ENCODE measurements around the gene GNB1.
A peak's percentile ranks its signal among the peaks of the same experiment; 100 is the strongest.

The GNB1 gene

DNA sequence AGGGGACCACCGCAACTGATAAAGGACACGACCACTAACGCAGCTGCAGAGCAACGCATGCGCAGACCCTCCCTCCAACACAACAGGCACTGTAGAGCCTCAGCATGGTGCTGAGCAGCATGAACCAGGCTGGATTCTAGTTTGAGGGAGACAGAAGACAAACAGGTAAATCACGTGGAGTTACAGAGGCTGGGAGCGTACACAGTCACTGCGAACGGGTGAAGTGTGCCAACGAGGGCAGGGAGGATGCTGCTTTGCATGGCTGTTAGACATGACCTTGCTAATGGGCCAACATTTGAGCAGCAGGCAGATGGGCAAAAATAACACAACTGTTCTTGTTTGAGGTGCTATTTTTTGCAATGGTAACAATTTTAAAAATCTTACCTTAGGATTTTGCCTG lies 57.4 kb downstream of the GNB1 start:
- H3K4me1 ChIP-seq (ENCODE audit: control insufficient read depth, insufficient read depth, low read length, poor library complexity, severe bottlenecking), result peaks cover 17% of the 10 kb centered on the region
- peak overlapping the region; percentile 50 for H3K27ac ChIP-seq (ENCODE audit: low read depth, low read length, severe bottlenecking)
- no peaks in the 10 kb centered on the region for H3K9me3 ChIP-seq (ENCODE audit: control insufficient read depth, low read length)
- 92 to 97% methylated on average over 8 to 10 of the region's 10 CpGs for WGBS, 2 experiments (ENCODE audit: insufficient coverage in 2 of 2)
- peaks cover 86% of the 10 kb centered on the region for H3K36me3 ChIP-seq (ENCODE audit: control insufficient read depth, insufficient read depth, low read length)
- no peak overlapping the region for H3K4me3 ChIP-seq (ENCODE audit: extremely low read depth, insufficient read depth, low read length, poor library complexity, severe bottlenecking)

DNA sequence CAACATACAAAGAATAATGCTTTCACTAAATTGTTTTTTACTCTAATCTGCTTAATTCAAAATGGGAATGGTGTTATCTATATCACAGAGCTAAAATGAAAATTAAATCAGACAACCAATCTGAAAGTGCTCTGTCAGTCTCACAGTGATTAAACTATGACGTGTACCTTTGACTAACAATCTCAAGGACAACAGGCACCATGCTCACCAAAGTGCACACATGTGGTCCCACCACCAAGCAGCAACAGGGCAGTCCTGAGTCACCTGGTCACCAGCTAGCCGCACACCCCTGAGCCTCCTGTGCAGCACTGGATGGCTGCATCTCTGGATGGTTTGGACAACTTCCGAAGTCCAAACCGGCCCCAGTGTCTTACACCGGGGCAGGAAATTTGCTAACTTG lies 58.1 kb downstream of the GNB1 start:
- H3K9me3 ChIP-seq (ENCODE audit: control insufficient read depth, low read length), result no peaks in the 10 kb centered on the region
- H3K4me1 ChIP-seq (ENCODE audit: control insufficient read depth, insufficient read depth, low read length, poor library complexity, severe bottlenecking), result peaks cover 18% of the 10 kb centered on the region
- no peak overlapping the region for H3K27ac ChIP-seq (ENCODE audit: low read depth, low read length, severe bottlenecking)
- no peak overlapping the region for H3K4me3 ChIP-seq (ENCODE audit: extremely low read depth, insufficient read depth, low read length, poor library complexity, severe bottlenecking)
- H3K36me3 ChIP-seq (ENCODE audit: control insufficient read depth, insufficient read depth, low read length), result peaks cover 85% of the 10 kb centered on the region
- WGBS, 2 experiments (ENCODE audit: insufficient coverage in 2 of 2), result 96 to 100% methylated on average over 4 to 5 of the region's 5 CpGs

DNA sequence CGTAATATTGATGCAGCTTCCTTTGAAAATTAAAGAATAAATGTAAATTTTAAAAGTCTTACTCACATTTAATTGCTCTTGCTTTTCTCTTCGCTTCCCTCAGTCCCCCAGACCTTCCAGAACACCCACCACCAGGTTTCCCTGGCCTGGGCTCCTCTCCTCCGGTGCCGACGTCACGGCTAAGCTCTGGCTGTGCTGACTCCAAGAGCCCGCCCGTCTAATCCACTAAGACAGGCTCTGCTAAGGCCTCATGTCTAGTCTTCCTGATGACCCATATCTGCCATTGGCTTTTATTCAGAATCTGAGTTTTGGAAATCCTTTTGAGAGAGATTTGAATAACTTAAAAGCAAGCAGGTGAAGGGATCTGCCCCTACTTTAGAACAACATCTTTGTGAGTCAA lies 58.7 kb downstream of the GNB1 start:
- H3K4me3 ChIP-seq (ENCODE audit: extremely low read depth, insufficient read depth, low read length, poor library complexity, severe bottlenecking), result no peak overlapping the region
- WGBS, 2 experiments (ENCODE audit: insufficient coverage in 2 of 2), result 94 to 98% methylated on average over 7 of the region's 8 CpGs
- H3K27ac ChIP-seq (ENCODE audit: low read depth, low read length, severe bottlenecking), result peak overlapping the region; percentile 8
- H3K9me3 ChIP-seq (ENCODE audit: control insufficient read depth, low read length), result no peaks in the 10 kb centered on the region
- peaks cover 25% of the 10 kb centered on the region for H3K4me1 ChIP-seq (ENCODE audit: control insufficient read depth, insufficient read depth, low read length, poor library complexity, severe bottlenecking)
- peaks cover 83% of the 10 kb centered on the region for H3K36me3 ChIP-seq (ENCODE audit: control insufficient read depth, insufficient read depth, low read length)

DNA sequence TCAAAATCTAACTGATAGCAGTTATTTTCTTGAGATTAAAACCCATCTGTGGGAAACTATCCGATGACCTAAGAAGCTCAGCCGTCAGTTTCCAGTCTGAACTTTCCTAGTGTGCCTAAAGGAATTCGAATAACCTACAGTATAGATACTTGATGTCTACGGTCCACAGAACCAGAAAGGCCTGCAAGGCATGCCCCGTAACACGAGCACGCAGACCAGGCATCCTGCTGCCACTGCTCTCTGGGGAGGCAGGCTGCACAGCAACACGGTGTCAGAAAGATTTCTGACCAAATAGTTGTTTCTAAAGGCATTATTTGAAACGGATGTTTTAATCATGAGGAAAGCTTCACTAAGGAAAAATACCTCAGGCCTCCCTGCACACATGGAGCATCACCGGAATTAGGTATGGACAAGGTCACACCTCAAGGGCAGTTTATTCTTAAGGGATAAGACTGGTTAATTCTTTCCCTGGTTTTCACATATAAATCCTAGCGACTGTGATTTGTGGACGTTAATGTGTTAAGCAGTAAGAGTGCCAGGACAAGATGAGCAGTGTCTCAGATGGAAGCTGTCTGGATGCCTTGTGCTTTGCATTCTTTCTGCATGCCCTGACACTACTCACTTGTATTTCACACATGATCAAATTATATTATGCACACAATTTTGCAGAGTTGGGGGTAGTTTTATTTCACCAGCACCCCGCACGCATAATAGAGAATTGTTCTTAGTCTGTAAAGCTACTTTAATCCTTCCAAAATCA lies 63.6 kb downstream of the GNB1 start:
- Histone ChIP-seq H3K9me3 (ENCODE audit: control insufficient read depth, low read length) (no peaks in the 10 kb centered on the region), H3K4me3 (ENCODE audit: extremely low read depth, insufficient read depth, low read length, poor library complexity, severe bottlenecking) (no peak overlapping the region), H3K36me3 (ENCODE audit: control insufficient read depth, insufficient read depth, low read length) (peaks cover 85% of the 10 kb centered on the region), H3K27ac (ENCODE audit: low read depth, low read length, severe bottlenecking) (peak overlapping the region; percentile 59), H3K4me1 (ENCODE audit: control insufficient read depth, insufficient read depth, low read length, poor library complexity, severe bottlenecking) (peaks cover 11% of the 10 kb centered on the region)
- WGBS, 2 experiments (ENCODE audit: insufficient coverage in 2 of 2), result 86 to 92% methylated on average over 8 to 10 of the region's 14 CpGs

DNA sequence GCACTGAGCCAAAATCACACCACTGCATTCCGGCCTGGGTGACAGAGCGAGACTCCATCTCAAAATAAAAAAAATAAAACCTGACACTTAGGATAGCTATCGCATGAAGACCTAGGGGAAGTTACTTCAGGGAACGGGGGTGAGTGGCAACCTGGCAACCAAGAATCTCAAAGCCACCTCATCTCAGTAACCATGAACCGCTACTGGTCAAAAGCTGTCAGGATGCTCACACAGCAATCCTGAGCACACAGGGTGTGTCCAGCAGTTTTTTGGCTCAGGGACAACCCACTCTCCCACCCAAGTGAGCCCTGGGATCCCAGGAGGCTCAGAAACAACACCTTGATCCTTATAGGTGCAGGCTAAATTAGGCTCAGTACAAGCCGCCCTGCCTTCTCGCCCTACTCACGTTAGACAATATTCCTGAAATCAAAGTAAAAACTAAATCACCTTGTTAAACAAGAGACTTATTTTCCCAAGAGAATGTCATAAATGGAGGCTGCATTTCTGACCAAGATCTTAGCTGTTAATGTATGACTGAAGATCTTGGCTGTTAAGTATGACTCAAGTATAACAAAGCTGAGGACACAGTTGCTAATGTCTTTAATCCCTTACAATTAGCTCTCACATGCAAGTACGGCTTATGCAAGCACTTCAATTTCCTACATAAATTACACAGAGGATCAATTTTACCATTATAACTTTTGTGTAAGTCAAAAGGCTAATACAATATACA lies 64.4 kb downstream of the GNB1 start:
- WGBS, 2 experiments (ENCODE audit: insufficient coverage in 2 of 2), result 97 to 100% methylated on average over 3 of the region's 9 CpGs
- Histone ChIP-seq H3K27ac (ENCODE audit: low read depth, low read length, severe bottlenecking) (peak overlapping the region; percentile 59), H3K4me3 (ENCODE audit: extremely low read depth, insufficient read depth, low read length, poor library complexity, severe bottlenecking) (no peak overlapping the region)

DNA sequence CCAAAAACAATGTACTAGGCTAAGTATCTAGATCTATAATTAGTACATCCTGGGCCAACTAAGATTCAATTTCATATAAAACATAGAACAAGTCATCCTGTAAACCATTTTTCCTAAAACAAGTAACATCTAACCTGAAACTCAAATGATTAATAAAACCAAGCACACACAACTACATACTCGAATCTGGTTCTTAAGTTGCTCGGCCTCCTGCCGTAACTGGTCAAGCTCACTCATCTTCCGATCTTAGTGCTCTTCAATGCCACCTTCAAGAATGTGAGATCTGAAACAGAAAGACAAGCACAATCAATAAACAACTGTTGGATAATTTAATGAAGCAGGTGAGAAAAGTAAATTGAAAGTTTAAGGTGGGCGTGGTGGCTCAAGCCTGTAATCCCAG lies 65.7 kb downstream of the GNB1 start:
- 80 to 92% methylated on average over 1 to 3 of the region's 5 CpGs for WGBS, 2 experiments (ENCODE audit: insufficient coverage in 2 of 2)
- no peak overlapping the region for H3K4me3 ChIP-seq (ENCODE audit: extremely low read depth, insufficient read depth, low read length, poor library complexity, severe bottlenecking)
- peaks cover 11% of the 10 kb centered on the region for H3K4me1 ChIP-seq (ENCODE audit: control insufficient read depth, insufficient read depth, low read length, poor library complexity, severe bottlenecking)
- H3K9me3 ChIP-seq (ENCODE audit: control insufficient read depth, low read length), result no peaks in the 10 kb centered on the region
- H3K27ac ChIP-seq (ENCODE audit: low read depth, low read length, severe bottlenecking), result no peak overlapping the region
- peaks cover 86% of the 10 kb centered on the region for H3K36me3 ChIP-seq (ENCODE audit: control insufficient read depth, insufficient read depth, low read length)

More for the DNA sequence above, 64.4 kb downstream of the GNB1 start:
- Histone ChIP-seq H3K36me3 (ENCODE audit: control insufficient read depth, insufficient read depth, low read length) (peaks cover 85% of the 10 kb centered on the region), H3K4me1 (ENCODE audit: control insufficient read depth, insufficient read depth, low read length, poor library complexity, severe bottlenecking) (peaks cover 11% of the 10 kb centered on the region), H3K9me3 (ENCODE audit: control insufficient read depth, low read length) (no peaks in the 10 kb centered on the region)

DNA sequence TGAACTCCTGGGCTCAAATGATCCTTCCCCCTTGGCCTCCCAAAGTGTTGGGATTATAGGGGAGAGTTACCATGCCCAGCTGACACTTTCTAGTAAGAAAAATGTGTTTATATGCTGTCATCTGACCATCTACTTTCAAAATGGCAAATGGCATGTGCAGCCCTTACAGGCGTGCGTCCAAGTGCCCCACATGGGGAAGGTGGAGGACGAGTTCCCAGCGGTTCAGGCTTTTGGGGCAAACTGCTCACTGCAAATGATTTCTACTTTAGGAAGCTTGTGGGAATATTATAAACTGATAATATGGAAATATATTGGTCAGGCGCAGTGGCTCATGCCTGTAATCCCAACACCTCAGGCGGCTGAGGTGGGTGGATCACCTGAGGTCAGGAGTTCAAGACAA lies 71.1 kb downstream of the GNB1 start:
- 94 to 100% methylated on average over 4 to 6 of the region's 6 CpGs for WGBS, 2 experiments (ENCODE audit: insufficient coverage in 2 of 2)
- Histone ChIP-seq H3K27ac (ENCODE audit: low read depth, low read length, severe bottlenecking) (no peak overlapping the region), H3K36me3 (ENCODE audit: control insufficient read depth, insufficient read depth, low read length) (peaks cover 94% of the 10 kb centered on the region), H3K9me3 (ENCODE audit: control insufficient read depth, low read length) (no peaks in the 10 kb centered on the region), H3K4me3 (ENCODE audit: extremely low read depth, insufficient read depth, low read length, poor library complexity, severe bottlenecking) (no peak overlapping the region), H3K4me1 (ENCODE audit: control insufficient read depth, insufficient read depth, low read length, poor library complexity, severe bottlenecking) (no peaks in the 10 kb centered on the region)

DNA sequence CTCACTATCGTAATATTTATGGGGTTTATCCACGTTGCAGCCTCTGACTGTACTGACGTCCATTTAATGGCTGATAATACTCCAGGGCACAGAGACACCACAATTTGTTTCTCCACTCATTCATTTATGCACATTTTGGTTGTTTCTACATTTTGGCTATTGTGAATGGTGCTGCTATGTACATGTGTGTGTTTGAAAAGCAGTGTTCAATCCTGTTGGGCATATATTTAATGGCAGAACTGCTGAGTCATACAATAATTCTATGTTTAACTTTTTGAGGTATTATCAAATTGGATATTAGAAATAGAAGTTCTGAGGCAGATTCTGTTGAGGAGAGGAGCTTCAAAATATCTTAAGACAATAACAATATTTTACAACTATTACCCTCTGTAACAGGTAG lies 73.7 kb downstream of the GNB1 start:
- Histone ChIP-seq H3K27ac (ENCODE audit: low read depth, low read length, severe bottlenecking) (no peak overlapping the region), H3K9me3 (ENCODE audit: control insufficient read depth, low read length) (no peaks in the 10 kb centered on the region), H3K4me1 (ENCODE audit: control insufficient read depth, insufficient read depth, low read length, poor library complexity, severe bottlenecking) (no peaks in the 10 kb centered on the region), H3K4me3 (ENCODE audit: extremely low read depth, insufficient read depth, low read length, poor library complexity, severe bottlenecking) (no peak overlapping the region), H3K36me3 (ENCODE audit: control insufficient read depth, insufficient read depth, low read length) (peaks cover 96% of the 10 kb centered on the region)
- 94 to 100% methylated on average over 2 to 3 of the region's 3 CpGs for WGBS, 2 experiments (ENCODE audit: insufficient coverage in 2 of 2)

DNA sequence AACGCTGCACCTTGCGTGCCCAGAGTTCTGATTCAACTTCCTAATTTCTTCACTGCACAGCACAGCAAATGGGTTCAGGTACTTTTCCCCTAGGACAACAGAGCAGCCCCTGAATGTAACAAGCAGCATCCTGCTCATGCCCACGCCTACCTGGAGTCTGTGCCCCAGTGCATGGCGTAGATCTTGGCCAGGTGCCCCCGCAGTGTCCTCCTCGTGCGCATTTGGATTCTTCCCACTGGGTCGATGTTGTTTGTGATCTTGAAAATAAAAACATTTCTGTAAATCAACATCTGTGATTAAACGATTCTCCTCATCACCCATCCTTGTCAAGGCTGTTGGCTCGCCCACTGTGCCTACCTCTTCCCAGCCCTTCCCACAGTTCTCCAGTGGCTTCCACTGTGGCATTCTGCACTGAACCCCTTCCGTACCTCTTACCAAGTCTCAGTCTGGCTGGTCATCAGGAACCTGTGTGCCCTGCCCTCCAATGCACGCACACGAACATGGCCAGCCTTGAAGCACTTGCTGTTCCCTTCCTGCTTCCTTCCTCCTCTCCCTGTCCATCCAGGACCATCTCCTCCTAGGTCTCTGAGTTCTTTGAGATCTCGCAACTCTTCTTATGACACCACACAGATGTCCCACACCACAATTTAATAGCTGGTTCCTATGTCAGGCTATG lies 75.1 kb downstream of the GNB1 start:
- Histone ChIP-seq H3K9me3 (ENCODE audit: control insufficient read depth, low read length) (no peaks in the 10 kb centered on the region), H3K27ac (ENCODE audit: low read depth, low read length, severe bottlenecking) (no peak overlapping the region), H3K36me3 (ENCODE audit: control insufficient read depth, insufficient read depth, low read length) (peaks cover 95% of the 10 kb centered on the region), H3K4me1 (ENCODE audit: control insufficient read depth, insufficient read depth, low read length, poor library complexity, severe bottlenecking) (no peaks in the 10 kb centered on the region), H3K4me3 (ENCODE audit: extremely low read depth, insufficient read depth, low read length, poor library complexity, severe bottlenecking) (no peak overlapping the region)
- WGBS, 2 experiments (ENCODE audit: insufficient coverage in 2 of 2), result 97 to 99% methylated on average over 10 to 12 of the region's 14 CpGs

DNA sequence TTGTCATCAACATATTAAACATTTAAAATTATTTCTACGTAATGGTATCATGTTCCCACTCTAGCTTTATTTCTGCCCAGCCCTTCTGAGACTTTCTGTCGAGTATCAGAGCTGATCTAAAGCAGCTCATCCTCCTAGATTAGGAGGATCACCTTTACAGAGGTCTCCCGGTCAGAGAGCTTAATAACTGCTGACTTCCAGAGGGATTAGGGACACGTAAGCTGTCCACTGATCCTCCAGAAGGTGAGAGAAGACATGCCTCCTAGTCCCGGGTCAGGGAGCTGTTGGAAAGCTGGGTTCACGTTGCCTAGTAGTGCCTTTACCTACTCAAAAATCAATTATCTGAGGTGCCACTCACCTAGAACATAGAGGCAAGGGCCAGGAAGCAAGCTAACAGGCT lies 81.4 kb downstream of the GNB1 start:
- H3K9me3 ChIP-seq (ENCODE audit: control insufficient read depth, low read length), result no peaks in the 10 kb centered on the region
- no peak overlapping the region for H3K4me3 ChIP-seq (ENCODE audit: extremely low read depth, insufficient read depth, low read length, poor library complexity, severe bottlenecking)
- H3K27ac ChIP-seq (ENCODE audit: low read depth, low read length, severe bottlenecking), result no peak overlapping the region
- WGBS, 2 experiments (ENCODE audit: insufficient coverage in 2 of 2), result 93 to 95% methylated on average over 3 to 5 of the region's 6 CpGs
- no peaks in the 10 kb centered on the region for H3K4me1 ChIP-seq (ENCODE audit: control insufficient read depth, insufficient read depth, low read length, poor library complexity, severe bottlenecking)
- H3K36me3 ChIP-seq (ENCODE audit: control insufficient read depth, insufficient read depth, low read length), result peaks cover 93% of the 10 kb centered on the region
